ENCODE results near the gene IL23R. TPM values are rescaled to one million over a fixed set of nuclear protein-coding genes. Genes with fewer than 3 reads are reported as not detected.

IL23R gene
- polyA plus RNA-seq, 3 donors = 0.06 TPM; not detected in 2

- no peak for DNase-seq
Observed at GRCh38 chr1:67304023-67304422, 137.8 kb downstream of the IL23R start.

DNA sequence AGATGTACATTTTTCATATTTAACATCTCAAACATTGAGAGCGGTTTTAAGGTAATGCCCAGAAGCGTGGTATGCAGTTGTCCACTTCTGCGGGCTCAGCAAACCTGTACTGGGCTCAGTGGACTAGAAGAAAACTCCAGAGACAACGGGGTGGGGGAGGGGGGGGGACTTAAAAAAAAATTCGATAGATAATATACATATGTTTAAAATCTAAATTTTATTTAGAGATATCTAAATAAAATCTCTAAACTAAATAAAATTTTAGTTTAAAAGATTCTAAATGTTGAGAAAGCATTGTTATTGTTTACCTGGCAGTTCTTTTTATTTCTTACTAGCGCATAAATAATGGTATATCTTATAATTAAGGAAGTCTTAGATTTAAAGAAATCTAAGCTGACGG is 140.3 kb downstream of the IL23R start:
- no peak for DNase-seq

GRCh38 chr1:67307251-67308060 is 141.2 kb downstream of the IL23R start, which contains the start of gene IL12RB2:
TSS of gene IL12RB2 (plus strand) at chr1:67307873. CDS start at chr1:67320369, 12,496 bp downstream.
- no peak for DNase-seq

DNA sequence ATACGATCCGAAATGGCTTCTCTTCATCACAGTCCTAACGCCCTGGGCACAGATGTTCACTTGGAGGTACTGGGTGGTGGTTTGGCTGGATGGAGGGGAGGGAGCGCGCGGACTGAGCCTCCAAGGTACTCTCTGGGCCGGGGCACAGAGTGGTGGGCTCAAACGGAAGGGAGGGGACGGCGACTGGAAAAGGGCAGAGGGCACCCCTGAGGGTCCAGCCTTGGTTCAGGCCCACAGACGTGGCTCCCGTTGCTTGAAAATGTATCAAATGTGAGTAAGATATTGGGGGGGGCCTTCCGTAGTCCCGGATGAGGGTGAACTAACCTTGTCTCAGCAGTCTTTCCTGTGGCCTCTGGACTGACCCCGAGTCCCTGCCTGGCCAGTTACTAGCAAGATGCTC is 141.9 kb downstream of the IL23R start:
- no peak for DNase-seq

Other genes starting within 250 kb of the IL23R start
- gene DNAI4, start 241.6 kb upstream of the IL23R start, polyA plus RNA-seq (ENCODE audit: insufficient read length in 3 of 3) = 10 to 100 TPM; 14.2 to 17.9 (median 15.2) TPM
- gene MIER1, start 241.5 kb upstream of the IL23R start, polyA plus RNA-seq (ENCODE audit: insufficient read length in 3 of 3) = 10 to 100 TPM; 33.3 to 36.7 (median 34.5) TPM
- 10 to 100 TPM; 12.9 to 17.1 (median 14.9) TPM for gene SLC35D1, start 112.3 kb upstream of the IL23R start, polyA plus RNA-seq (ENCODE audit: insufficient read length in 3 of 3)
- under 1 TPM in 2 of 3 donors, not detected in 1; 0.28 to 0.35 TPM for gene C1orf141, start 31.5 kb upstream of the IL23R start, polyA plus RNA-seq (ENCODE audit: insufficient read length in 3 of 3)
- gene IL12RB2, start 141.4 kb downstream of the IL23R start, polyA plus RNA-seq (ENCODE audit: insufficient read length in 3 of 3) = 1 to 10 TPM in 1 of 3 donors, under 1 TPM in 2; 0.54 to 1.0 (median 0.81) TPM

Measured in renal pelvis (tissue), 4 donors.